Upper lobe of left lung (tissue), 4 donors: ENCODE data around the gene CD276.

ENCODE experiments used
- EP300 ChIP-seq, 4 donors: sonication (generic); formaldehyde crosslinking; IDR thresholded peaks; one replicate each; pipeline ENCODE4 v1.5.1; 2017; ENCODE audit warnings: antibody characterized with exemption in 4 of 4, control low read depth in 2 of 4
- POLR2A ChIP-seq, 4 donors: fragments of 450-650 bp; IDR thresholded peaks; one replicate each; pipeline ENCODE4 v1.5.1; 2016 to 2017; ENCODE audit warnings: antibody characterized with exemption in 4 of 4, mild to moderate bottlenecking in 2 of 4
- POLR2AphosphoS5 ChIP-seq, 2 donors: sonication (generic); formaldehyde crosslinking; IDR thresholded peaks; one replicate each; pipeline ENCODE4 v1.5.1; 2017; ENCODE audit warnings: antibody characterized with exemption in 2 of 2
- TF ChIP-seq, protein P1 (sequence below), 6 experiments: fragments of 450-650 bp in 4 of 6; fragments of 200-600 bp in 2 of 6; sonication (generic) in 2 of 6; IDR thresholded peaks; one replicate each; pipeline ENCODE4 v1.5.1; 2016 to 2019; ENCODE audit warnings: antibody characterized with exemption in 6 of 6

DNA sequence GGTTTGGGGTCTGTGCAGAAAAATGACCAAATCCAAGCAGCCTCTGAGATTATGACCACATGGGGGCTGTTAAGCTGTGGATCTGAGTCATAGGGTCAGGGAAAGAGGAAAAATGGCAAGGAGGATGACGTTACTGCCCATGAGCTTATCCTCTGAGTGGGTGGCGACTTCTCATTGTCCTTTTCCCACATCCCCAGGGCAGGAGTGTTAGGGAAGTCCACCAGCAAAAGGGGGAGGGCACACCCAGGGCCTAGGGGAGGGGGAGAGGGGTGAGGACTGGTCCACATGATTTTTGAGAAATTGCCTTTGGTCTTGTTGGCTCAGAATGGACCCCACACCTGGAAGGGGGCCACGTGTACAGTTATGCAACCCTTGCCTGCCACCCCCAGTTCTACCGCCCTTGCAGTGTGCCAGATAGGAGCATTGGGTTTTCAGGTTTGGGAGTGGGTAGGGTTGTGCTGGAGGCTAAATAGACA is 2.6 kb downstream of the CD276 start:
- TF ChIP-seq, protein P1, sequence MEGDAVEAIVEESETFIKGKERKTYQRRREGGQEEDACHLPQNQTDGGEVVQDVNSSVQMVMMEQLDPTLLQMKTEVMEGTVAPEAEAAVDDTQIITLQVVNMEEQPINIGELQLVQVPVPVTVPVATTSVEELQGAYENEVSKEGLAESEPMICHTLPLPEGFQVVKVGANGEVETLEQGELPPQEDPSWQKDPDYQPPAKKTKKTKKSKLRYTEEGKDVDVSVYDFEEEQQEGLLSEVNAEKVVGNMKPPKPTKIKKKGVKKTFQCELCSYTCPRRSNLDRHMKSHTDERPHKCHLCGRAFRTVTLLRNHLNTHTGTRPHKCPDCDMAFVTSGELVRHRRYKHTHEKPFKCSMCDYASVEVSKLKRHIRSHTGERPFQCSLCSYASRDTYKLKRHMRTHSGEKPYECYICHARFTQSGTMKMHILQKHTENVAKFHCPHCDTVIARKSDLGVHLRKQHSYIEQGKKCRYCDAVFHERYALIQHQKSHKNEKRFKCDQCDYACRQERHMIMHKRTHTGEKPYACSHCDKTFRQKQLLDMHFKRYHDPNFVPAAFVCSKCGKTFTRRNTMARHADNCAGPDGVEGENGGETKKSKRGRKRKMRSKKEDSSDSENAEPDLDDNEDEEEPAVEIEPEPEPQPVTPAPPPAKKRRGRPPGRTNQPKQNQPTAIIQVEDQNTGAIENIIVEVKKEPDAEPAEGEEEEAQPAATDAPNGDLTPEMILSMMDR (IDR thresholded peaks at IDR 0.05): no peak
- TF ChIP-seq EP300 (IDR thresholded peaks at IDR 0.05) (no peak), POLR2A (IDR thresholded peaks at IDR 0.05) (no peak), POLR2AphosphoS5 (IDR thresholded peaks at IDR 0.05) (peak in 1 of 2 donors; percentile 52)
